GM21367 (cell line): ENCODE measurements around the gene PDE11A.

Source experiments
- ATAC-seq: cut with Tn5 transposase; IDR thresholded peaks from one replicate; pipeline ENCODE4 v1.9.1; 2021; ENCODE audit not compliant: unreplicated experiment

Gene PDE11A

DNA sequence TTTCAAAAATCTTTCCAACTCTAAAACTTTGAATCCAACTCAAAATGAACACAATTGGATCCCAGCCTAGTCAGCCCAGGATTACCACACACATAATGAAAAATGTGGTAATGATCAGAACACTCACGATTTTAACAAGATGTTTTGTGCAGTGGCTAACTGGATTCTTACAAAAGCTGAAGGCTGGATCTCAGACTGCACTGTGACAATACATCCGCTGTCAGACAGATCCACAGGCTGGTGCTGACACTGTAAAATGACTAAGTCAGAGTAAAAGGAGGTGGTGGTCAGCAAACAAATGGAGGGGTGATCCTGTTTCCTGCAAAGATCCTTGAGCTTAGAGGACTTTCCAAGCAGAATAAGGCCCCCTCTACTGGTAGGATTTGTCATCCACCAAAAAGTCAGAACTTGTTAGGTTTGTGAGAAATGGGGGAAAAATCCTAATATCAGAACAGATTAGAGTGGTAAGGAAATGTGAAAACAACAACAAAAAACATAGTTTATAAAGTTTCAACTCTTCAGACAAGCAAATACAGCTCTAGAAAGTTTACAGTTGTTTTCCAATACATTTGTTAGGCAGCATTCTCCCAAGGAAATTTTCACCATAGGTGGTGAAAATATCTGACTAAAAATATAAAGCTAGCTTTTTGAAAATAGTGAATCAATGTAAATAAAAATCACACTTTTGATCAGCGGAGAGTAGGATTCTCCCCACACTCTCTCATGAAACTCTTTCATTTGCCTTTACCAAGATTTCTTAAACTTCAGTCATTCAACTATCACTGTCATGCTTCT, 468.1 kb downstream of the PDE11A start:
- ATAC-seq, result no peak

GRCh38 chr2:177603768-177604167, 468.8 kb downstream of the PDE11A start:
- no peak for ATAC-seq

DNA sequence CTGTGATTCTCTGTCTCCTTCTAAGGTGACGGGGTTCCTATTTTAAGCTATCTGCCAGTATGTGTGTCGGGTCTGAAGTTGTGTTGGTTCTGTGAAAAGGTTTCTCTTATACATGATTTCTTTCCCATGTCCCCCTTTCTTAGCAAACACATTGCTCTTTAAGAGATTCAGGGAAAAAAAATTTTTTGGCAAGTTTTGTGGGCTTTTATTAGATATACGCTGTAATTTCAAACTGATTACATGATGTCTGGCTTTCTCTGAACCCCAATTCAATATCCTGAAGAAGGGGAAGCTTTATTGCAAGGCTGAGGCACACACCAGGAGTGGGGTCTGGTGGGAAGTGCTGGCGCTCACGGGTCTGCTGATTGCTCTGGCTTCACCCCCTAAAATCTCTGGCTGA, 469.4 kb downstream of the PDE11A start:
- no peak for ATAC-seq

GRCh38 chr2:177602611-177603164, 469.9 kb downstream of the PDE11A start:
- ATAC-seq, result no peak

DNA sequence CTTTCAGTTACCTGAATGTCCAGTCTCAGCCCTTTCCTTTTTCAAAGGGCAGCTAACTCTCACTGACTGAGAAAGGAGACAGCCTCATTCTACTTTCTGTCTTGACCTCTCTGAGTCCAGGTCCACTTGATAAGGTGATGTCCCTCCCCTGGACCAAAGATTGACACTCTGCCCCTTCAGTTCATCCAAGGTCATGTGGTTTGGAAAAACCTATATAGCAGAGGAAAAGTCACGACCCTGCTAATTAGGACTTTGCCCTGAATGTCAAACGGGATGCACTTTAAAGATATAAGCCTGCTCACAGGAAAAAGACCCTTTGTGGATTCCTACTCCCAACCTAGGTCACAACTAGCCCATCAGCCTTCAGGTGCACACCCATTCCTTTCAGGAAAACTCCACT, 471.7 kb downstream of the PDE11A start:
- no peak for ATAC-seq

DNA sequence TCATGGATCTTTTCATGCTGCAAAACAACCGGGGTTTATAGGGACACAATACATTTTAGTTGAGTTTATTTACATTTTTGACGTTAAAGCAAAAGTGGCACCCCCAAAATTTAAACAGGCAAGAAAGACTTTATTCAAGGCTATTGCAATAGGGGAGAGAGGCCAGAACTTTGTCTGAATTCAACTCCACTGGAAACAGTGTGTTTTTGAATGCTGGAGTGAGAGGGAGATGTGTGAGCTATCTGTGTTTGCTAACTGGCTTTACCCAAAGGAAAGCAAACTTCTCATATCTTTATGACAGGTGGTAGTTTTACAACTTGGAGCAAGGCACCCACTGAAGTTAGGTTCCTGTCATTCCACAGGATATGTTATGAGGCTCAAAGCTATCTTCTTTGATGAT, 472.6 kb downstream of the PDE11A start:
- no peak for ATAC-seq

- ATAC-seq, result no peak
Observed at GRCh38 chr2:177599139-177599688, 473.4 kb downstream of the PDE11A start.

- no peak for ATAC-seq
Observed at GRCh38 chr2:177598326-177599138, 474.0 kb downstream of the PDE11A start.

- no peak for ATAC-seq
Observed at GRCh38 chr2:177597759-177598158, 474.8 kb downstream of the PDE11A start.

- no peak for ATAC-seq
Observed at GRCh38 chr2:177596866-177597265, 475.7 kb downstream of the PDE11A start.

GRCh38 chr2:177595126-177595845, 477.3 kb downstream of the PDE11A start:
- no peak for ATAC-seq

GRCh38 chr2:177593402-177593801, 479.2 kb downstream of the PDE11A start:
- ATAC-seq, result no peak

DNA sequence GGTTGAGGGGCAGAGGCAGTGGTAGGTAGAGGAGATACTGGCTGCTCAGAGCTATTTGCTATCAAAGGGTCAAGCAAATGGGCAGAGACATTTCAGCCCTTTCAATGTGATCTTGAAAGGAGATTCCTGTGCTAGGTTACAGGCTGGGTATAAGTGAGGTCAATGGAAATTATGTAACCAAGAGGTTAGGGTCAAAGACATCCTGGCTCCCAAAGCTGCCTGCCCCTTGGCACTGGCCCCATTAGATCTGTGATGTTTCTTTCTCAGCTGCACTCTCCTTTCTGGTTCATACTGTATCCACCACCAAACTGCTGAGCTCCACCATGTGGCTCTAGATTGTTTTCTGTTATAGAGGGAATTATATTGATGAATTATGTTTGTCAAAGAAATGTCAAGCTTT, 479.6 kb downstream of the PDE11A start:
- no peak for ATAC-seq

GRCh38 chr2:177592397-177592796, 480.2 kb downstream of the PDE11A start:
- no peak for ATAC-seq

DNA sequence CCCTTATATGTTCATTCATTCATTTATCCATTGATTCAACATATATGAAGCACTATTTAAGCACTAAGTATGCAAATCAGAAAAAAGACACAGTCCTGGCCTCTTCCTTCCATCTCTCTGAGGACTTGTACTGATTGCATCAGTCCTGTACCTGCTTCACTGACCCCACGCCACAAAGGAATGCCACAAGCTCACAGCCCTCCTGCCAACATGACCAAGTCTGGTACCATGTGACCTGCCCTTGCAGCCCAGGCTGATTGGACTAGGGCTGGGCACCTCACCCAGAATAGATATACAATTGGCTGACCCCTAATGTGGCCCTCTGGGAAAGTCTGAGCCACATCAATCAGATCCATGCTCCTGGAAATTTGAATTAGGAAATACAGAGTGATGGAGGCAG, 483.4 kb downstream of the PDE11A start:
- no peak for ATAC-seq

GRCh38 chr2:177588671-177589070, 483.9 kb downstream of the PDE11A start:
- no peak for ATAC-seq

DNA sequence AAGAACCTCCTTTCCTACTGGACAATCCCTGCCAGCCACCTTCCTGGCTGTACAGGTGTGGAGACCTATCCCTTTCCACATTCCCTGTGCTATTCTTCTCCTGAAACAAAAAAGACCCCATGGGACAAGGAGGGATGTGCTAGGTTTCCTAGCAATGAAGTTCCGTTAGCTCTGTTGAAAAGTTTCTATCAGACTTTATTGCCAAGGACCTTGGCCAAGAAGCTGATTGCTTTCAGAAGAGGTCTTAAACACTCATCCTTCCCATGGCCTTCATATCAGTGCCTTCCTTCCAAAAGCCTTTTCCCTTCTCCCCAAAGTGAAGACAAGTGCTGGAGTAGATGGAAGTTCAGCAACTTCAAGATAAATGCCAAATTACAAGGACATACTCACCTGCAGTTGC, 485.2 kb downstream of the PDE11A start:
- no peak for ATAC-seq

DNA sequence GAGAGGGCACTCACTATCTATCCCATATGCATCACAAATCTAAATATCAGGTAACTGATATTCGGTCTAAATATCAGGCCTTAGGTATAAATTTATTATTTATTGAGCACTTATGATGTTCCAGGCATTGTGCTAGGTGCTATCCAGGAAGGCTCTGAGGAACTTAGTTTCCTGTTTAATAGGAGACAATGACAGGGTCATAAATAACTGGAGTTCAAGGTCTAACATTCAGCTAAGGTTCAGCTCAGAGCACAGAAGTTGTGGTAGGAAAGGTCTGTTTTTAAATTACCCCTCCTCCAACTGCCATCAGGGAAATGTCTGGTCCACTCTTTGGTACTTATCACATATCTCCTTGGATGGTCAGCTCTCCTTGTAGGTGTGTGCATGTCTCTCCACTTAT, 486.4 kb downstream of the PDE11A start:
- no peak for ATAC-seq

GRCh38 chr2:177585234-177585863, 487.2 kb downstream of the PDE11A start:
- no peak for ATAC-seq

- no peak for ATAC-seq
Observed at GRCh38 chr2:177584030-177584692, 488.4 kb downstream of the PDE11A start.
